ENCODE measurements around the gene NKAIN4.

GRCh38 chr20:63280371-63280770 is 26.1 kb upstream of the NKAIN4 start:
- no peak for TF ChIP-seq POLR2A (IDR thresholded peaks at IDR 0.05)
- TF ChIP-seq, protein P1, sequence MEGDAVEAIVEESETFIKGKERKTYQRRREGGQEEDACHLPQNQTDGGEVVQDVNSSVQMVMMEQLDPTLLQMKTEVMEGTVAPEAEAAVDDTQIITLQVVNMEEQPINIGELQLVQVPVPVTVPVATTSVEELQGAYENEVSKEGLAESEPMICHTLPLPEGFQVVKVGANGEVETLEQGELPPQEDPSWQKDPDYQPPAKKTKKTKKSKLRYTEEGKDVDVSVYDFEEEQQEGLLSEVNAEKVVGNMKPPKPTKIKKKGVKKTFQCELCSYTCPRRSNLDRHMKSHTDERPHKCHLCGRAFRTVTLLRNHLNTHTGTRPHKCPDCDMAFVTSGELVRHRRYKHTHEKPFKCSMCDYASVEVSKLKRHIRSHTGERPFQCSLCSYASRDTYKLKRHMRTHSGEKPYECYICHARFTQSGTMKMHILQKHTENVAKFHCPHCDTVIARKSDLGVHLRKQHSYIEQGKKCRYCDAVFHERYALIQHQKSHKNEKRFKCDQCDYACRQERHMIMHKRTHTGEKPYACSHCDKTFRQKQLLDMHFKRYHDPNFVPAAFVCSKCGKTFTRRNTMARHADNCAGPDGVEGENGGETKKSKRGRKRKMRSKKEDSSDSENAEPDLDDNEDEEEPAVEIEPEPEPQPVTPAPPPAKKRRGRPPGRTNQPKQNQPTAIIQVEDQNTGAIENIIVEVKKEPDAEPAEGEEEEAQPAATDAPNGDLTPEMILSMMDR (IDR thresholded peaks at IDR 0.05): no peak
